GM23338 (cell line): Measurements from ENCODE around the gene CTNND2. TPM values are rescaled to one million over a fixed set of nuclear protein-coding genes. Genes with fewer than 3 reads are reported as not detected.
"Not testable (repeated sequence)": the region's sequence is repeated elsewhere in the genome, so short reads cannot be mapped to it uniquely, and the experiment has no call there.

Experiments used
- ATAC-seq: fragments of 200-7000 bp; cut with Tn5 transposase; 3 replicates; pipeline ENCODE4 v1.9.1; 2020
- DNase-seq: peaks from one replicate; pipeline ENCODE4 v3.0.0-alpha.2; 2015; ENCODE audit warnings: low spot score
- H2AFZ ChIP-seq: fragments of 200-600 bp; sonication (generic); 2 replicates; pipeline ENCODE4 v1.8.0; 2016; ENCODE audit warnings: antibody characterized with exemption, mild to moderate bottlenecking, moderate library complexity
- H3F3A ChIP-seq: fragments of 200-600 bp; sonication (generic); replicated peaks from 2 replicates; pipeline ENCODE4 v1.8.0; 2017; ENCODE audit warnings: antibody characterized with exemption, mixed run types, low read depth
- H3K27ac ChIP-seq: fragments of 200-600 bp; sonication (generic); 2 replicates; pipeline ENCODE4 v1.6.1; 2016; ENCODE audit warnings: low read depth
- H3K27me3 ChIP-seq: fragments of 200-600 bp; sonication (generic); 2 replicates; pipeline ENCODE4 v1.8.0; 2016; ENCODE audit warnings: mild to moderate bottlenecking, mixed run types, moderate library complexity; ENCODE audit not compliant: insufficient read depth
- H3K36me3 ChIP-seq: fragments of 200-600 bp; sonication (generic); 2 replicates; pipeline ENCODE4 v1.8.0; 2016; ENCODE audit warnings: mild to moderate bottlenecking; ENCODE audit not compliant: insufficient read depth
- H3K4me1 ChIP-seq: fragments of 200-600 bp; sonication (generic); 2 replicates; pipeline ENCODE4 v1.8.0; 2016; ENCODE audit warnings: mild to moderate bottlenecking, moderate library complexity; ENCODE audit not compliant: insufficient read depth
- H3K4me2 ChIP-seq: fragments of 200-600 bp; sonication (generic); 2 replicates; pipeline ENCODE4 v1.7.1; 2017; ENCODE audit warnings: mixed run types
- H3K4me3 ChIP-seq: fragments of 200-600 bp; sonication (generic); 2 replicates; pipeline ENCODE4 v1.6.1; 2016; ENCODE audit warnings: mixed run types
- H3K79me2 ChIP-seq: fragments of 200-600 bp; sonication (generic); replicated peaks from 2 replicates; pipeline ENCODE4 v1.8.0; 2017; ENCODE audit warnings: mild to moderate bottlenecking; ENCODE audit not compliant: insufficient read depth
- H3K9me2 ChIP-seq: fragments of 200-600 bp; sonication (generic); 2 replicates; pipeline ENCODE4 v1.8.0; 2017; ENCODE audit not compliant: insufficient read depth
- H4K20me1 ChIP-seq: fragments of 200-600 bp; sonication (generic); replicated peaks from 2 replicates; pipeline ENCODE4 v1.8.0; 2017; ENCODE audit warnings: mild to moderate bottlenecking; ENCODE audit not compliant: insufficient read depth
- H3K27ac Mint-ChIP-seq: 2 replicates; pipeline ENCODE4 v1.8.0; 2020; ENCODE audit warnings: inconsistent platforms, mild to moderate bottlenecking, moderate library complexity, mixed read lengths
- H3K27me3 Mint-ChIP-seq: 3 replicates; pipeline ENCODE4 v1.8.0; 2022; ENCODE audit warnings: low read depth, mild to moderate bottlenecking, moderate library complexity, mixed read lengths, inconsistent platforms; ENCODE audit not compliant: insufficient read depth, poor library complexity
- H3K36me3 Mint-ChIP-seq: 3 replicates; pipeline ENCODE4 v1.8.0; 2021; ENCODE audit warnings: low read depth, mild to moderate bottlenecking, inconsistent platforms, moderate library complexity, mixed read lengths
- H3K4me1 Mint-ChIP-seq: 3 replicates; pipeline ENCODE4 v1.8.0; 2020; ENCODE audit warnings: mild to moderate bottlenecking, inconsistent platforms, mixed read lengths
- H3K4me3 Mint-ChIP-seq: 3 replicates; pipeline ENCODE4 v1.8.0; 2021; ENCODE audit warnings: moderate library complexity, mild to moderate bottlenecking, inconsistent platforms, mixed read lengths
- H3K9me3 Mint-ChIP-seq: 3 replicates; pipeline ENCODE4 v1.8.0; 2020; ENCODE audit warnings: moderate library complexity, mild to moderate bottlenecking, inconsistent platforms, mixed read lengths
- CTCF ChIP-seq, 2 experiments: fragments of 200-600 bp in 1 of 2; sonication (generic) in 1 of 2; conservative IDR thresholded peaks; 2 replicates each; pipeline versions ENCODE4 v1.5.1 to v1.6.1; 2016 to 2017; ENCODE audit warnings: antibody characterized with exemption in 2 of 2, low read depth in 2 of 2, mild to moderate bottlenecking in 2 of 2, moderate library complexity in 1 of 2
- ETS1 ChIP-seq: IDR thresholded peaks from 2 replicates; pipeline ENCODE4 v1.6.1; 2016; ENCODE audit warnings: antibody characterized with exemption
- JUNB ChIP-seq: IDR thresholded peaks from one replicate; pipeline ENCODE4 v1.6.1; 2016; ENCODE audit warnings: antibody characterized with exemption; ENCODE audit not compliant: unreplicated experiment
- NANOG ChIP-seq: IDR thresholded peaks from 2 replicates; pipeline ENCODE4 v1.6.1; 2016; ENCODE audit warnings: antibody characterized with exemption, borderline replicate concordance
- POLR2AphosphoS5 ChIP-seq: IDR thresholded peaks from 2 replicates; pipeline ENCODE4 v1.6.1; 2016; ENCODE audit warnings: antibody characterized with exemption, low read depth
- REST ChIP-seq: IDR thresholded peaks from one replicate; pipeline ENCODE4 v1.6.1; 2018; ENCODE audit warnings: antibody characterized with exemption; ENCODE audit not compliant: unreplicated experiment
- STAT1 ChIP-seq: IDR thresholded peaks from one replicate; pipeline ENCODE4 v1.6.1; 2016; ENCODE audit warnings: antibody characterized with exemption; ENCODE audit not compliant: unreplicated experiment
- ZNF114 ChIP-seq: fragments of 250-450 bp; sonication (Bioruptor Pico); IDR thresholded peaks from 2 replicates; pipeline ENCODE4 v1.5.0; 2020; ENCODE audit warnings: mild to moderate bottlenecking, moderate library complexity
- ZNF331 ChIP-seq: fragments of 250-450 bp; sonication (Bioruptor Pico); IDR thresholded peaks from 2 replicates; pipeline ENCODE4 v1.5.0; 2020; ENCODE audit warnings: low read depth, mild to moderate bottlenecking, moderate library complexity
- ZNF462 ChIP-seq: fragments of 250-450 bp; sonication (Bioruptor Pico); IDR thresholded peaks from 2 replicates; pipeline ENCODE4 v1.5.0; 2020; ENCODE audit warnings: mild to moderate bottlenecking, moderate library complexity
- polyA plus RNA-seq: library from polyadenylated mRNA; unstranded; fragments of >200 nt; fragmentation: Nextera tagmentation; extraction: Ambion mirVana; gene quantifications from 2 replicates; pipeline ENCODE4 v1.2.1, GENCODE V29; 2016
- total RNA-seq: library from RNA; depleted of rRNA; stranded (reverse); fragments of >200 nt; shearing (Covaris generic); gene quantifications from 2 replicates; pipeline ENCODE4 v1.2.3, GENCODE V29; 2014

CTNND2 gene
- total and polyA plus RNA-seq, 2 experiments from 2014 or later, result 5.1 to 7.0 TPM

GRCh38 chr5:11616624-11617023 is 287.6 kb downstream of the CTNND2 start:
- not testable (repeated sequence) for H3K36me3 Mint-ChIP-seq, H3K27ac ChIP-seq, H4K20me1 ChIP-seq, H3K4me2 ChIP-seq, H3K27me3 ChIP-seq, H3K79me2 ChIP-seq, H3K4me1 ChIP-seq, H3F3A ChIP-seq, H3K36me3 ChIP-seq, H3K9me2 ChIP-seq, H3K4me1 Mint-ChIP-seq, H3K4me3 Mint-ChIP-seq, H3K27me3 Mint-ChIP-seq, H3K9me3 Mint-ChIP-seq, DNase-seq, H3K27ac Mint-ChIP-seq, H3K4me3 ChIP-seq, H2AFZ ChIP-seq, ATAC-seq

- Histone ChIP-seq H3F3A (no peaks in the 10 kb centered on the region), H3K4me1 (no peaks in the 10 kb centered on the region), H3K79me2 (no peaks in the 10 kb centered on the region), H3K4me2 (no peak overlapping the region), H3K4me3 (no peak overlapping the region), H3K9me2 (0 out of 2 replicates have a peak, but pooled peaks cover 3% of the 10 kb centered on the region), H3K27ac (no peak overlapping the region), H3K36me3 (no peaks in the 10 kb centered on the region), H4K20me1 (no peaks in the 10 kb centered on the region; the same call in 1 of the 2 replicates), H2AFZ (no peak overlapping the region), H3K27me3 (no peaks in the 10 kb centered on the region)
- Mint-ChIP-seq H3K36me3 (no peaks in the 10 kb centered on the region), H3K27ac (no peak overlapping the region), H3K4me3 (no peak overlapping the region), H3K9me3 (no peaks in the 10 kb centered on the region), H3K27me3 (no peaks in the 10 kb centered on the region), H3K4me1 (no peaks in the 10 kb centered on the region)
- DNase-seq (no peak), ATAC-seq (no peak)
- TF ChIP-seq ZNF462 (CRISPR knock-in tag) (no peak), JUNB (no peak), STAT1 (no peak), CTCF (conservative IDR thresholded peaks at IDR 0.05; ENCODE audit: low read depth in 2 of 2) (no peak), ZNF114 (CRISPR knock-in tag) (no peak), ETS1 (no peak), REST (no peak), ZNF331 (CRISPR knock-in tag) (no peak), POLR2AphosphoS5 (no peak), NANOG (no peak)
Observed at GRCh38 chr5:11611011-11611410, 293.2 kb downstream of the CTNND2 start.
